ENCODE data around the gene TPP1. TPM values are rescaled to one million over a fixed set of nuclear protein-coding genes. Genes with fewer than 3 reads are reported as not detected.
A peak's percentile ranks its signal among the peaks of the same experiment; 100 is the strongest.

TPP1 gene
- total and polyA plus RNA-seq, 2 of the 13 experiments (the other 11 are each of a cell fraction or from before 2014, with no cell fraction given): 13.9 to 74.6 TPM

GRCh38 chr11:6603287-6604080, 15.7 kb downstream of the TPP1 start, which contains the start of the genes ILK and RRP8 (continued):
- no peak for TF ChIP-seq ZNF407 (CRISPR knock-in tag; IDR thresholded peaks at IDR 0.05; ENCODE audit: not compliant biosample characterization)
- peak; percentile 24; the same call in 1 of the 2 replicates for TF ChIP-seq ZBTB7A (CRISPR knock-in tag; IDR thresholded peaks at IDR 0.05)
- peak; percentile 68; the same call in 1 of the 2 replicates for TF ChIP-seq HNRNPUL1 (IDR thresholded peaks at IDR 0.05; ENCODE audit: low read depth, low read length)
- no peak for TF ChIP-seq IKZF1 (IDR thresholded peaks at IDR 0.05)
- TF ChIP-seq ZFP82 (CRISPR knock-in tag; IDR thresholded peaks at IDR 0.05; ENCODE audit: borderline replicate concordance): no peak
- TF ChIP-seq ZNF367 (CRISPR knock-in tag; IDR thresholded peaks at IDR 0.05; ENCODE audit: borderline replicate concordance): no peak
- peak; percentile 89 for TF ChIP-seq SNAPC2 (CRISPR knock-in tag; IDR thresholded peaks at IDR 0.05)
- 0 out of 2 replicates have a peak, but pooled peaks have one; percentile 20 for TF ChIP-seq HNRNPL (IDR thresholded peaks at IDR 0.05; ENCODE audit: low read depth, low read length)
- no peak for TF ChIP-seq ZNF644 (CRISPR knock-in tag; IDR thresholded peaks at IDR 0.05; ENCODE audit: low read depth)
- peak; percentile 22; the same call in 1 of the 2 replicates for TF ChIP-seq ZSCAN29 (CRISPR knock-in tag; conservative IDR thresholded peaks at IDR 0.05)
- TF ChIP-seq, protein P1, sequence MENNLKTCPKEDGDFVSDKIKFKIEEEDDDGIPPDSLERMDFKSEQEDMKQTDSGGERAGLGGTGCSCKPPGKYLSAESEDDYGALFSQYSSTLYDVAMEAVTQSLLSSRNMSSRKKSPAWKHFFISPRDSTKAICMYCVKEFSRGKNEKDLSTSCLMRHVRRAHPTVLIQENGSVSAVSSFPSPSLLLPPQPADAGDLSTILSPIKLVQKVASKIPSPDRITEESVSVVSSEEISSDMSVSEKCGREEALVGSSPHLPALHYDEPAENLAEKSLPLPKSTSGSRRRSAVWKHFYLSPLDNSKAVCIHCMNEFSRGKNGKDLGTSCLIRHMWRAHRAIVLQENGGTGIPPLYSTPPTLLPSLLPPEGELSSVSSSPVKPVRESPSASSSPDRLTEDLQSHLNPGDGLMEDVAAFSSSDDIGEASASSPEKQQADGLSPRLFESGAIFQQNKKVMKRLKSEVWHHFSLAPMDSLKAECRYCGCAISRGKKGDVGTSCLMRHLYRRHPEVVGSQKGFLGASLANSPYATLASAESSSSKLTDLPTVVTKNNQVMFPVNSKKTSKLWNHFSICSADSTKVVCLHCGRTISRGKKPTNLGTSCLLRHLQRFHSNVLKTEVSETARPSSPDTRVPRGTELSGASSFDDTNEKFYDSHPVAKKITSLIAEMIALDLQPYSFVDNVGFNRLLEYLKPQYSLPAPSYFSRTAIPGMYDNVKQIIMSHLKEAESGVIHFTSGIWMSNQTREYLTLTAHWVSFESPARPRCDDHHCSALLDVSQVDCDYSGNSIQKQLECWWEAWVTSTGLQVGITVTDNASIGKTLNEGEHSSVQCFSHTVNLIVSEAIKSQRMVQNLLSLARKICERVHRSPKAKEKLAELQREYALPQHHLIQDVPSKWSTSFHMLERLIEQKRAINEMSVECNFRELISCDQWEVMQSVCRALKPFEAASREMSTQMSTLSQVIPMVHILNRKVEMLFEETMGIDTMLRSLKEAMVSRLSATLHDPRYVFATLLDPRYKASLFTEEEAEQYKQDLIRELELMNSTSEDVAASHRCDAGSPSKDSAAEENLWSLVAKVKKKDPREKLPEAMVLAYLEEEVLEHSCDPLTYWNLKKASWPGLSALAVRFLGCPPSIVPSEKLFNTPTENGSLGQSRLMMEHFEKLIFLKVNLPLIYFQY (CRISPR knock-in tag; IDR thresholded peaks at IDR 0.05; ENCODE audit: borderline replicate concordance): peak; percentile 90; the same call in 1 of the 2 replicates

Data from HepG2 (cell line).